Dedifferentiated amniotic fluid mesenchymal stem cell (primary cell): Measurements from ENCODE around the gene PPP1R10.

ENCODE experiments used
- DNase-seq: peaks from one replicate; pipeline ENCODE4 v3.0.0-alpha.2; 2016; ENCODE audit errors: extremely low spot score

Gene PPP1R10

DNA sequence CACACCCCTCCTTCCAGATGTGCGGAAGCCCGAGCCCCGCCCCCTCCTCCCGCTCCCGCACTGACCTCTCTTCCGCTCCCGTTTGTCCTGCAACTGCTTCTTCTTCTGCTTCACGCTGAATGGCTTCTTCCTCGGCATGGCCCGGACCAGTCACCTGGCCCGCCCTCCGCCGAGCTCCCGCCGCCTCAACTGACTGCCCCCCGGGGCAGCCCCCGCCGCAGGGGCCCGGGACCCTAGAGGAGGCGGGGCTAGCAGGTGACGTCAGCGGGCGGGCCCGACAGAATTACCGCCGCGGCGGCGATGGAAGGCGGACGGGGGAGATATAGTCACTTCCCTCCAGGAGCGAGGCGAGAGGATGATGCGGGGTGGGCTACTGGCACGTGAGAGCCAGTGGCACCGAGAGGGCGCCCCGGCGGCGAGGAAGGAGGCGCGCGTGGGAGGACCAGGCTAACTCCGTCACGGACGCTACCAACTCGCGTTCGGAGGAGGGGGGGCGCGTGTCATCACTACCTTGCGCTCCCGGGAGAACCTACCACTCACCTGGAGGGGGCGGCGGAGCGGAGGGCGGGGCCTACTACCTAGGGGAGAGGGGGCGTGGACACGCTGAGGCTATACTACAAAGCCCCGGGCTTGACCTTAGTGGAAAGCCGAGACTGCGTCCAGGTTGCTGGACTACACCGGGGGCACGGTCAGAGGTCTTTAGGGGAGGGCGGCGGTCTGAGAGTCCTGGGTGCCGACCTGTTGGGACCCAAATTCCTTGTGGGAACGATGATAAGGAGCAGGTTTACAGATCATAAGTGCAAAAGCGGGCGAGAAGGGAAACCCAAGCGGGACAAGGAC is 60.8 kb downstream of the PPP1R10 start, which contains the start of gene GNL1:
Gene GNL1, minus strand, starts transcription at position 424 of the 840 bp plus-strand sequence. Its CDS starts 286 bp downstream, at position 138.
- DNase-seq: peak; percentile 71

DNA sequence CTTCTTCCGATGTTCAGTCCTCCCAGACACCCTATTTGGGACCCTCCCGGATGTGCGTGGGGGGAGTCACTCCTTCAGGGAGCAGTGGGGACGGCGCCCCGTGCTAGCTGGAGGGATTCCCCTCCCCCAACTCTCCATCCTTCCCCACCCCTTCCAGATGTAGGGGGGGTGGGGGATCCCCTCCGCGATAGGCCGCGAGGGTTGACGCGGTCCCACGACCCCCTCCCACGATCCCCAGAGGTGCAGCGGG is 61.3 kb downstream of the PPP1R10 start:
- no peak for DNase-seq

DNA sequence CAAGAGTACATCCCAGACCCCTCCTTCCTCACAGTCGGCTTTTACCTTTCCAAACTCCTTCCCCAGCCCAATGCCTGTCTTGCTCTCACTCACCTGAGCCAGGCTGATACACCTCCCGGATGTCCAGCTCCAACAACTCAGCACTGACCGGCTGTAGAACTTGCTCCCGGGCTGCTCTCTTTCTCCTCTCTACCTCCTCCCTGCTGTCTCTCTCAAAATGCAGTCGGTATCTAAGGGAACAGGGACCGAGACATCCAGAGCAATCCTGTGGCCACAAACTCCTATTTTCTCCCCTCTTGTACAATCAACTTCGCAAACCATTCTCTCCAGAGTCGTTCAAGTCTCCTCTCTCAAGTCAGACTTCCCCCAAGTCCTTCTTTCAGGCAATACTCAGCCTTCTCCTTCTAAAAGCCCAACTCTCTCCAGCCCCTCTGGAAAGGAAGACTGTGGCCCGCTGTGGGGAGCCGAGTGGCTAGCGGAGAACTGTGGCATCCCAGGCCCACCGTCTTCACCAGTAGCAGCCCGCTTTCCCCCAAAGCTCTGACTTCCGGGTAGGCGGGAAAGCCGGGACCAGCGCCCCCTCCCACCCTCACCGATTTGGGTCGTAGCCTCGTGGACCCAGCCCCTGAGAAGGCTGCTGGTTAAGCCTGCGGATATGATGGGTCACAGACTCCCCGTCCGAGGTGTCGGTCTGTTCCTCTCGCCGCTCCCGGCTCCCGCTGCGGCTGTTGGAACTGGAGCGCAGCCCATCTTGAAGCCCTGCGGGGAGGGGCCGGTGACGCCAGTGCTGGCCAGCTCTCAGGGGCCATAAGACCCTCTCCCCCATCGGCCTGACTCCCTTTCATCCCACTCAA is 61.9 kb downstream of the PPP1R10 start:
- DNase-seq: peak; percentile 16

DNA sequence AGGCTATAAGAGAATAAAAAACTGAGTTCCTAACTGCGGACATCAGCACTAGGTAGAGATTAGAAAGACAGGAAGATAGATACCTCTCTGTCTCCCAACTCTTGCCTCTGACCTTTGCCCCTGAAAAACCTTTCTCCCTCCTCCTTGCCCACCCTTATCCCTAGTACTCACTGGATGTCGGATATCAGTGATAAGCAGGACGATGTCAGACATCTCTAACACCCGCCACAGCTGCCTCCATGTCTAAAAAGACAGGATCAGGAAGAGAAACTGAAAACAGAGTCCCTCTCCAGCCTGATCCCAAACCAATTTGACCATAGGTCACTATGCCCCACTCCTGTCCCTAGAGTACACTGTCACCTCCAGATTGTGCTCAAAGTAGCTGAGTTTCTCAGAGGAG is 62.6 kb downstream of the PPP1R10 start:
- DNase-seq: no peak
